ENCODE measurements around the gene NBPF1.
"Not testable (repeated sequence)": the region's sequence is repeated elsewhere in the genome, so short reads cannot be mapped to it uniquely, and the experiment has no call there.

Gene NBPF1

DNA sequence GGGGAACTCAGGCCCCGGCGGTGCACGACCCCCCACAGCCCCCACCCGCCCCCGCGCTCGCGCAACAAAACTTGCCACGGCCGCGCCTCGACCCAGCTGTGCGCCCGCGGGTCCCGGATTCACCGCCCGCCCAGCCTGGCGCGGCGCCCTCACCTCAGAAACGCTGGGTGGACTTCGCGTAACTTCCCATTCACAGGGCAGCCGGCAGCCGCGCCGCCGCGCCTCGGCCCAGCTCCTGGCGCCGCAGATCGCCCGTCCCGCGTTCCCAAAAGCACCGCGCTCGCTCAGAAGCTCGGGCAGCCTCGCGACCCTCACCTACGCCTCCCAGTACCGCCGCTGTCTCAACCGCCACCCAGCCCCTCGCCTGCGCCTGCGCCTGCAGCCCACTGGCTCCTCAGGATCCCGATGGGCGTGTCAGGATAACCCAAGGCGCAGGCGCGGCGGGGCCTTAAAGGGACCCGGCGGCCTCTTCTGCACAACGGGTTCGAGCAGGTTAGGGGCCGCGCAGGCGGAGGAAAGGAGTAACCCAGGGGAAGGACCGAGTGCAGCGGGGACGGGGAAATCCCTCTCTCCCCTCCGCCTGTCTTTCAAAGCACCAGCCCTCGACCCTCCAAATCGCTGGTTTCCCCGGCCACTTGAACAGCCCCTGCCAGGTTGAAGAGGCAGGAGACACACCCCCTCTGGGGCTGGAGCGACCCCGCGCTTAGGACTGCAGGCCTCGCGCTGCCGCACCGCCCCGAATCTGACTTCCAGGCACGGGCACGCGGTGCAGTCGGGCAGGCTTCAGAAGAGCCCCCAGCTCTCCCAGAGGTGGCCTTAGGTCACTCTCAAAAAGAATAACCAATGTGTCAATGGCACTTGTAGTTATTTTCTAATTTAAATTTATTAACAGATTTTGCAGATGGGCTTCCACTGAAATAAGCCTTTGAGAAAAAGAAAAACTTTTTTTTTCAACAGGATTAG is at the start of gene NBPF1:
Gene NBPF1, minus strand, starts transcription at position 380 of the 963 bp plus-strand sequence.
- peak; percentile 98 to 99 for DNase-seq (ENCODE audit: low read depth in 2 of 2)

DNA sequence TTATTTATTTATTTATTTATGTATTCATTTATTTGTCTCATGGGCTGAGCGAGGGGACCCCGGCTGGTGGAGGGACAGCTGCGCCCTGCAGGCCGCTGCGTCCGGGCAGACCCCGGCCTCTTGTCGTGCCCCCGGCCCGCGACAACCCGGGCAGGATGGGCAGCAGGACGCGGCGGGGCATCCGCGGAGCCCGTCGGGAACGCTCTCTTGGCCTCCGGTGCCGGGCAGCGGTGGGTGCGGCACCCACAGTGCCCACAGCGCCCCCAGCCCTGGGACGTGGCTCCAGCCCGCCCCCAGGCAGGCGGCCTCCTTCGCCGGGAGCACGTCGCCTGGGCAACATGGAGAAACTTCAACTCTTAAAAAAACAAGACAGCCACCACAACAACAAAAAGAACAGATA is 44.9 kb upstream of the NBPF1 start:
- not testable (repeated sequence) for DNase-seq (ENCODE audit: low read depth in 2 of 2)

DNA sequence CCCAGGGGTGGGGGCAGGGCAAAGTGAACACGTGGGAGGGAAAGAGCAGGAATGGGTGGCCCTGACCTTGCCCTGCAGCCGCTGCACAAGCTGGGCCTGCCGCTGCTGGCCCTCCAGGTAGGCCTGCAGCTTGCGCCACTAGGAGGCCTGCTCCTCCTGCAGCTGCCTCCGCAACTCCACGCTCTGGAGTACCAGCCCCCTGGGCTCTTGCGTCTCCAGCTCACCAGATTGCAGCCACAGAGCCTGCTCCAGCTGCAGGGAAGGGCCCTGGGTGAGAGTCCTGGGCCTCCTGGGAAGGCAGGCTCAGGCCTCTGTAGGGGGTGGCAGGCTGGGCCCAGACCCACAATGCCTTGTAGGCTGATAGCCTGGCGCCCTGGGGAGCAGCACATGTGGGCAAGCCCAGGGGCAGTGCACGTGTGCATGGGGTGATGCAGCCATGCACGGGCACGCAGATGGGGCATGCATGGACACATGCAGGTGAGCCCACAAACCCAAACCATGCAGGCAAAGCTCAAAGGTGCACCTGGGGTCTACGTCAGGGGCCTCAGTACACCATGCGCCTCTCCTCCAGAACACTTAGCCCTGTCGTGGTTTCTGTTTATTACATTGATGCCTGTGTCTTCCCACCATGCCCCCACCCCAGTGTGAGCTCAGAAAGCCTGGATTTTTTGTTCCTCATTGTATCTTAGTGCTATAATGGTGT is 43.8 kb upstream of the NBPF1 start:
- DNase-seq (ENCODE audit: low read depth in 2 of 2): not testable (repeated sequence)

DNA sequence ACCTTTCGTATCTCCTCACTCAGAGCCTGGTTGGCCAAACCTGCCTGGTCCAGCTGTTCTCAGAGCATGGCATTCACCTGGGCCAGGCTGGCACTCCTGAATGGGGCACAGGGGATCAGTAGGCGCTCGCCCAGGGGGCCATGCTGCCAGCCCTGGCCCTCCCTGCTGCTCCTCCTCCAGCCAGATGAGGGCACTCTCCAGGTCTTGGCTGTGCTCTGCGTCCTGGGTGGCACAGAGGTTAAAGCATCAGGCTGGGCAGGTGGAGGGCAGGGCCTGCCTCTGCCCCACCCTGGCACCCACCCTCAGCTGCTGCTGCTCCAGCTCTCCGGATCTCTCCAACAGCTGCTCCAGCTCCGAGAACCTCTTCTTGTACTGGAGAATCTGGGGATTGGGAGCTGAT is 43.2 kb upstream of the NBPF1 start:
- DNase-seq (ENCODE audit: low read depth in 2 of 2): not testable (repeated sequence)

DNA sequence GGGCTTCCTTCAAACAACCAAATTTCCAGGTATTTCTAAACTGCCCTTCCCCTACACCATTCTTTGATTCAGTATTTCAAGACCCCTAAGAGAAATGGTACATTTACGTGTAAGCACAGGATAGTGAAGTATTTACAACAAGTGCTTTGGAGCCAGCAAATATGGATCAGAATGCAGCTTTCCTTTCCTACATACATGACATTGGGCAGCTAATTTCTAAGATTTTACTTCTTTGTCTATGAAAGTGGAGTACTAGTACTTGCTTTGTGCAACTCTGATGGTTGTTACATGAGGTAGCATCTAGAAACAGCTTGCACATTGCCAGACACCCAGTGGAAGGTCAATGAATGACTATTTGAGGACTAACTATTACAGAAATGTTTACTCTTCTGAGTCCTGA is 38.2 kb upstream of the NBPF1 start:
- not testable (repeated sequence) for DNase-seq (ENCODE audit: low read depth in 2 of 2)

DNA sequence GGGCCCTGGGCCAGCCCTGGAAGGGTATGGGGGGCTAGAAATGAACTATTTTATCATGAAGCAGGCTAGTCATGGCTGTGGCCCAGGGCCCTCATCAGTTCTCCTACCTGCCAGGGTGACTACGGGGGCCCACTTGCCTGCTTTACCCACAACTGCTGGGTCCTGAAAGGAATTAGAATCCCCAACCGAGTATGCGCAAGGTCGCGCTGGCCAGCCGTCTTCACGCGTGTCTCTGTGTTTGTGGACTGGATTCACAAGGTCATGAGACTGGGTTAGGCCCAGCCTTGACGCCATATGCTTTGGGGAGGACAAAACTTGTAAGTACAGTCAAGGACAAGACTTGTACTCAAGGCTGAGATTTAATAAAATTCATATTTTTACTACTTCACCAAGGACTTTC is 36.6 kb upstream of the NBPF1 start:
- not testable (repeated sequence) for DNase-seq (ENCODE audit: low read depth in 2 of 2)

DNA sequence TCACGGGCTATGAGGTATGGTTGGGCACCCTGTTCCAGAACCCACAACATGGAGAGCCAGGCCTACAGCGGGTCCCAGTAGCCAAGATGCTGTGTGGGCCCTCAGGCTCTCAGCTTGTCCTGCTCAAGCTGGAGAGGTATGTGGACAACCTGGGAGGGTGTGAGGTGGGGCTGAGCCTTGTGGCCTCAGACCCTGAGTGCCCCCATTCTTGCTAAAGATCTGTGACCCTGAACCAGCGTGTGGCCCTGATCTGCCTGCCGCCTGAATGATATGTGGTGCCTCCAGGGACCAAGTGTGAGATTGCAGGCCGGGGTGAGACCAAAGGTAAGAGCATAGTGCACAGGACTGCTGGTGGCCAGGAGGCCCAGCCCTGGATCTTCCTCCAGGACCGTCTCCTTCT is 36.0 kb upstream of the NBPF1 start:
- not testable (repeated sequence) for DNase-seq (ENCODE audit: low read depth in 2 of 2)

DNA sequence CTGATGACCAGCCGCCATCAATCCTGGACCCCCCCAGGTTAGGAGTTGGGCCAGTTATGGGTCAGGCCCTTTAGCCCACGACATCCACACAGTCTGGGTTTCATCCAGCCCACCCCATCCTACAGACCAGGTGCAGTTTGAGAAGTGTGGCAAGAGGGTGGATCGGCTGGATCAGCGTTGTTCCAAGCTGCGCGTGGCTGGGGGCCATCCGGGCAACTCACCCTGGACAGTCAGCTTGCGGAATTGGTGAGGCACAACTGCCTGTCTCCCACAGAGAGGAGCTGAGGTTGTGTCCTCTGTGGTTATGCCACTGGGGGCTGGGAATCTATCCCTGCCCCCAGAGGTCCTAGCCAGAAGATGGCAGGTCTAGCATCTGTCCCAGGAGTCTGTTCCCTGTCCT is 35.4 kb upstream of the NBPF1 start:
- not testable (repeated sequence) for DNase-seq (ENCODE audit: low read depth in 2 of 2)

DNA sequence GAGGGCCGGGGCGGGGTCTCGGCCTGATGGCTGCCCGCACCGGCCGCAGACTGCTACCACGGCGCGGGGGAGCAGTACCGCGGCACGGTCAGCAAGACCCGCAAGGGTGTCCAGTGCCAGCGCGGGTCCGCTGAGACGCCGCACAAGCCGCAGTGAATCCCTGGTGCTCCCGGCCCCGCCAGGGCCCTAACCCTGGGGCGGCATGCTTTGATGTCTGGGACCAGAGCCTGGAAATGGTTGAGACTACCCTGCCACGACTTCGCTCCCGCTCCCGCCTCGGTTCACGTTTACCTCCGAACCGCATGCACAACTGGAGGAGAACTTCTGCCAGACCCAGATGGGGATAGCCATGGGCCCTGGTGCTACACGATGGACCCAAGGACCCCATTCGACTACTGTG is 34.9 kb upstream of the NBPF1 start:
- DNase-seq (ENCODE audit: low read depth in 2 of 2): not testable (repeated sequence)

DNA sequence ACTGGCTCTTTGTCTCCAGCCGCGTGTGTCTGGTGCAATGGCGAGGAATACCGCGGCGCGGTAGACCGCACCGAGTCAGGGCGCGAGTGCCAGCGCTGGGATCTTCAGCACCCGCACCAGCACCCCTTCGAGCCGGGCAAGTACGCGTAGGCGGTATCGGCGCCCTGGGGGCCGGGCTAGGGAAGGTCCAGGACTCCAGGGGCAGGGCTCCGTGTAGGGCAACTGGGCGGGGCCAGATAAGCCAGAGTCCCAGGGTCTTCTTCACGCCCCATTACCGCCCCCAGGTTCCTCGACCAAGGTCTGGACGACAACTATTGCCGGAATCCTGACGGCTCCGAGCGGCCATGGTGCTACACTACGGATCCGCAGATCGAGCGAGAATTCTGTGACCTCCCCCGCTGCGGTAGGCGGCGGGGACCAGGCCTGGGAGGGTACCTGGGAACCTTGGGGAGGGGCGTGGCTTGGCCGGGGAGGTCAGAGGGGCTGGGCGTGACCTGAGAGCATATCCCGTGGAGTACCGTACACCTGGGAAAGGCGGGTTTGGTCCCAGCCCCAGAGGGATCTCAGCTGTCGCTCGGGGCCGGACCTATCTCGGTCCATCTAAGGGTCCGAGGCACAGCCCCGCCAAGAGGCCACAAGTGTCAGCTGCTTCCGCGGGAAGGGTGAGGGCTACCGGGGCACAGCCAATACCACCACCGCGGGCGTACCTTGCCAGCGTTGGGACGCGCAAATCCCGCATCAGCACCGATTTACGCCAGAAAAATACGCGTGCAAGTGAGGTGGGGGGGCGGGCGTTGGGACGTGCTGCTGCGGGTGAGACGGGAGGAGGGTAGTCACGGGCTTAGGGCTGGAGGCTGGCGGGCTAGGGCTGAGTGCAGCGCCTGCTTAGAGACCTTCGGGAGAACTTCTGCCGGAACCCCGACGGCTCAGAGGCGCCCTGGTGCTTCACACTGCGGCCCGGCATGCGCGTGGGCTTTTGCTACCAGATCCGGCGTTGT is 34.1 kb upstream of the NBPF1 start:
- DNase-seq (ENCODE audit: low read depth in 2 of 2): not testable (repeated sequence)

DNA sequence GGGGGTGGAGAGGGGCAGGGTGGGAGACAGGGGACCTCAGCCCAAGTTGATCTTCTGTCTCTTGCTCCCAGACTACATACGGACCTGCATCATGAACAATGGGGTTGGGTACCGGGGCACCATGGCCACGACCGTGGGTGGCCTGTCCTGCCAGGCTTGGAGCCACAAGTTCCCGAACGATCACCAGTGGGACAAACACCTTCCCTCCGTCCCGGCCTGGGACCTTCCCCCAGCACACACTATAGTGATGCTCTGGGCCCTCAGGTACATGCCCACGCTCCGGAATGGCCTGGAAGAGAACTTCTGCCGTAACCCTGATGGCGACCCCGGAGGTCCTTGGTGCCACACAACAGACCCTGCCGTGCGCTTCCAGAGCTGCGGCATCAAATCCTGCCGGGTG is 33.4 kb upstream of the NBPF1 start:
- not testable (repeated sequence) for DNase-seq (ENCODE audit: low read depth in 2 of 2)

DNA sequence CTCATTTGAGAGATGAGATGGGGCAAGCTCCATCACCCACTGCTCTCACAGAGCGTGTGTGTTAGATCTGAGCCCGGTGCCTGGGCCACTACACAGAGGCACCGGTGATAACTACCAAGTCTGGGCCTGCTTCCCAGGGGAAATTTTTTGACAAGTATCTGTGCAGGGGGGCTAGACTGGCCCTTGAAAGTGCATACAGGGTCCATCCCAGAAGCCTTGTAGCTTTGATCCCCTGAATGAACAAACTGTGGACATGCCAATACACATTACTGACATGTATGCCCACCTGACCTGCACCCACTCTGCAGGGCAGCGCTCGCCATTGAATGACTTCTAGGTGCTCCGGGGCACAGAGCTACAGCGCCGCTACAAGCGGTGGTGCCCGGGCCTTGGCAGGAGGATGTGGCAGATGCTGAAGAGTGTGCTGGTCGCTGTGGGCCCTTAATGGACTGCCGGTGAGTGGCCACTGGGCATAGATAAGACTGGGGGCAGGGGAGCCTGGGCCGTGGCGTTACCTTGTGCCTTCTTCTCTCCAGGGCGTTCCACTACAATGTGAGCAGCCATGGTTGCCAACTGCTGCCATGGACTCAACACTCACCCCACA is 32.8 kb upstream of the NBPF1 start:
- not testable (repeated sequence) for DNase-seq (ENCODE audit: low read depth in 2 of 2)

DNA sequence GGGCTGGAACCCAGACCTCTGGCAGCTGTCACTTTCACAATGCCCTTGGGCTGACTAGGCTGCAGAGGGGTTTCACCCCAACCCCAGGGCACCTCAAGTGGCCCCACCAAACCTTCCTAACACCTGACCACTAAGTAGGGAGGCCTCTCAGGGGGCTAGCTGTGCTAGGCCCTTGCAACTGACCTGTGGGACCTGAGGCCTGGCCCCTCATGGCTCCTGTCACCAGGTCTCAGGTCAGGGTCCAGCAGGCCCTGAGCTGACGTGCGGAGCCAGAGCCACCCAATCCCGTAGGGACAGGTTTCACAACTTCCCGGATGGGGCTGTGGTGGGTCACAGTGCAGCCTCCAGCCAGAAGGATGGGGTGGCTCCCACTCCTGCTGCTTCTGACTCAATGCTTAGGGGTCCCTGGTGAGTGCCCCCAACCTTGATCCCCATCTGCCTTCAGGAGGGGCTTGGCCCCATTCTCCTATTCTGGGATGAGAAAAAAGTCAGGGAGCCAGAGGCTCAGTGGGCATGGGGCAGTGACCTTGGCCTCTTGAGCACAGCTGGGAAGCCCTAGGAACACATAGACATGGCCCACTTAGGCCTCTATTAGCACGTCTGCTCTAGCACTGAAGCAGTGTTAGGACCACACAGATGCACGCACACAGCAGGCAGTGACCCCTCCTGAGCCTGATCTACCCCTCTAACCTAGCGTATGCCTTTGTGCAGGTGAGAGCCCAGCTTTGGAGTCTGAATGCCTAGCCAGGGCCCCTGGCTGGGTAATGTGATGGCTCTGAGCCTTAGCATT is 32.1 kb upstream of the NBPF1 start:
- not testable (repeated sequence) for DNase-seq (ENCODE audit: low read depth in 2 of 2)

DNA sequence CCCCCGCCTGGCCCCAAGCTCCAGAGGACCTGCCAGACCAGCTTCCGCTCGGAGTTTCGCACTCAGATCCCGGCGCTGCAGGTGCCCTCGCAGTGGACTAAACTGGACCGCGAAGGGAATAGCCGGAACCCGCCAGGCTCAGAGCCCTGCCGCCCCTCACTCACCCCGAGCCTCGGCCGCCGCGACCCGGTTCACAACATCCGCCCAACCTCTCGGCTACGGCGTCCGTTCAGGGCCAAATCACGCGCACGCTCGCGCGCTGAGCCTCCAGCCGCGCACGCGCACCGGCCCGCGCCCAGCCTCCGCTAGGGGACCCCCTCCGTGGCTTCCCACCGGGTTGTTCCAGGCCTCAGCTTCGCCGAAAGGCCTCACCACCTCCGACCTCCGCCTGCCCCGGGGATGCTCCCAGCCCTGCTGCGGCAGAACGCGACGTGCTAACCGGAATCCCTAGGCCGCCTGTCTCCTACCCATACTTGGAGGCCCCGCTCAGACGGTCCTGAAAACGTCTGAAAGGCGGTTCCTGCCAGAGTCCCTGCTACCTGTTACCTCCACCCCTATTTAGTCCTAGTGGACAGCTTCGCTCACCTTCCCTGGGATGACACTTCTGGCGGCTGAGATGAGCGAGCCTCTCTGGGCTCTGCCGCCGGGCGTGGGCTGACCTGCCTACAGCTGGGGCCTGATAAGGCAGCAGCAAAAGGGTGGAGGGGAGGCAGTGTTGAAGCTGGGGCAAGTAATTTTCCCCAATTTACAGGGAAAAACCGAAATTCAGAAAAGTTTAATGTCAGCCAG is 31.3 kb upstream of the NBPF1 start:
- DNase-seq (ENCODE audit: low read depth in 2 of 2): peak; percentile 100

DNA sequence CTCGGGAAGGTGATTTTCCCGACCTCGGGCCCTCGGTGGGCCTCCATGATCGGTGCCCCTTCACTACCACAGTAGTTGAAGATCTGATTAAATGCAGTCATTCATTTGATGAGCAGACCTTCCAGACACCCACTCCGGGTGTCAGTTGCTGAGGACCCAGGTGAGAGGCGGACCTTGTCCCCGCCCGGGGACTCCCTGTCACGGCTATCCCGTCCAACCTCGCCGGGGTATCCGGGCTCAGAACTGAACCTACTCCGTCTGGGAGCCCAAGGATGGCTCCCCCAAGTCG is 30.8 kb upstream of the NBPF1 start:
- DNase-seq (ENCODE audit: low read depth in 2 of 2): no peak

DNA sequence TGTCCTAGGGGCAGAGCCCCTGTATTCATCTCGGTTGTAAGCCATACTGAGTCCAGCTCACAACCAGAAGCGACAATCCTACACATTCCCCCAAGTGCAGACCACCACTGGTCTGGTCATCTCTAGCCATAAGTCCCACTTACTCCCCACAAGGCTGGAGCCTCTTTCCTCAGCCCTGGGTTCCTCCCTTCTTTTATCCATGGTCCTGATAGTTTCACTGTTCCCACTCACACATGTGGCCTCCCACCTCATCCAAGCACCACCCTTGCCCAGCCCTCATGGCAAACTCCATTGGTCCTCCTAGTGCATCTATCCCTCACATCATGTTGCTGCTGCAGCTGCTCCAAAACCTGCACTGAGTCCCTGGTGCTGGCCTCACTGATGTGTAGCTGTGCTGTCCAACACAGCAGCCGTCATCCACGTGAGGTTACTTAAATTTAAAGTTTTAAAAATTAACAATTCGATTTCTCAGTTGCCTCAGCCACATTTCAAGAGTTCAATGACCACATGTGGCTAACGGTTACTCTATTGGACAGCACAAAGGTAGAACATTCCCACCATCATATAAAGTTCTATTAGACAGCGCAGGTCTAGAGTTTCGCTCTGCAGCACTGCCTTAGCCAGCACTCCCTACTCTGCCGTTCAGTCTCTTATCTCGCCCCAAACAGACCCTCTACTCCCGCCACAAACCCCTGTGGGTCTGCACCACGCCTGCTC is 30.3 kb upstream of the NBPF1 start:
- not testable (repeated sequence) for DNase-seq (ENCODE audit: low read depth in 2 of 2)

DNA sequence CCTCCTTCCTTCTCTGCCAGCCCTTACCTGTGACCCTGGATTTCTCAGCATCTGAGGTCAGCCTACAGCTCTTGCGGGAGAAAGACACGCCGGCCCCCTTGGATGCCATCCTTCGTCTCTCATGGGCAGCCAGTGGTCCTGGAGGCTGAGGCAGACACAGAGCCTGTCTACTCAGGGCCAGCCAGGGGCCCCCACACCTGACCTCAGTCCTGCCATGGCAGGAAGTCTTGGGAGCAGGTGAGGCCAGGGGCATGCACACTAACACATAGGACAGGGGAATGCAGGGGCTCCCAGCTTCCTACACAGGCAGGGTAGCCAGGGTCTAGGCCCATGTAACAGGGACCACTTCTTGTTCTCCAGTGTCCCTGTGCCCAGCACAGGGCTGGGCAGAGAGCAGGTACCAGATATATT is 29.6 kb upstream of the NBPF1 start:
- not testable (repeated sequence) for DNase-seq (ENCODE audit: low read depth in 2 of 2)

DNA sequence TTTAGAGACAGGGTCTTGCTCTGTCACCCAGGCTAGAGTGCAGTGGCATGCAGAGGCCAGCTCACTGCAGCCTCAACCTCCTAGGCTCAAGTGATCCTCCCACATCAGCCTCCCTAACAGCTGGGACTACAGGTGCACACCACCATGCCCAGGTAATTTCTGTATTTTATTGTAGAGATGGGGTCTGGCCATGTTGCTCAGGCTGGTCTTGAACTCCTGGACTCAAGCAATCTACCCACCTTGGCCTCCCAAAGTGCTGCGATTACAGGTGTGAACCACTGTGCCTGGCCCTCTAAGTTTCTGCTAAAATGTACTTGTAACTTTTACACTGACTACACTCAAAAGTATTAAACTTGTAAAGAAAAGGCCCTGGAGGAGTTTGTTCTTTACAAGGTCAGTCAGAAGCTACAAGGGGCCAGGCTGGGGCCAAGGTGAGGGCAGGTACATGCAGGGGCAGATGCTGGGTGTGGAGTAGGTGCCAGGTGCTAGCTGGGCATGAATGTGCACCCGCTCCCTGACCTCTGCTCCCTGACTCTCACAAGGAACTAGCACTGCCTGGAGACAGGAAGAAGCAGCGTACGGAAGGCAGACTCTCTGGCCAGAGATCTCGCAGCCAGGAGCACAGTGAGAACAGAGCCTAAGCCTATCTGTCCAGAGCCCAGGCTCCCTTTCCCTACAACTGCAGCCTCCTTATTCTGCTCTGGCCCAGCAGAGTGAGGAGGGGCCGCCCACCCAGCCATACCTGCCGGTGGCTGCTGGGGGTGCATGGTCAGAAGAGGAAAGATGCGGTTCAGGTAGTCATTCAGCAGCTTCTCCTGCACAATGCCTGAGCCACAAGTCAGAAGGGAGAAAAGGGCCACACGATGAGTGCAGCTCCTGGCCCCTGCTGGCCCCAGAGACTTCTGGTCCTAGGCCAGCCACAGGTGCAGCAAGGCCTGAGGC is 28.9 kb upstream of the NBPF1 start:
- not testable (repeated sequence) for DNase-seq (ENCODE audit: low read depth in 2 of 2)
